Measurements from ENCODE around the gene REN. TPM values are rescaled to one million over a fixed set of nuclear protein-coding genes. Genes with fewer than 3 reads are reported as not detected.
A peak's percentile ranks its signal among the peaks of the same experiment; 100 is the strongest.

Gene REN
- total RNA-seq, 1 experiment from 2014 or later, result not detected

- POLR2A ChIA-PET, result no interaction called here
- no peaks in the 10 kb centered on the region for H3K36me3 Mint-ChIP-seq (ENCODE audit: insufficient read depth, unreplicated experiment)
Measured at GRCh38 chr1:204202481-204202880, 36.3 kb upstream of the REN start.

GRCh38 chr1:204201348-204202040, 35.4 kb upstream of the REN start:
- no peaks in the 10 kb centered on the region for H3K27me3 ChIP-seq (replicated peaks; ENCODE audit: control insufficient read depth, insufficient read depth, low read length)
- POLR2A ChIA-PET, result no interaction called here
- DNase-seq, result no peak
- Mint-ChIP-seq H3K27ac (ENCODE audit: unreplicated experiment) (no peak overlapping the region), H3K27me3 (ENCODE audit: insufficient read depth, unreplicated experiment) (no peaks in the 10 kb centered on the region), H3K9me3 (ENCODE audit: unreplicated experiment) (no peaks in the 10 kb centered on the region), H3K4me3 (ENCODE audit: unreplicated experiment) (no peak overlapping the region), H3K4me1 (ENCODE audit: low read depth, unreplicated experiment) (peaks cover 19% of the 10 kb centered on the region), H3K36me3 (ENCODE audit: insufficient read depth, unreplicated experiment) (no peaks in the 10 kb centered on the region)
- H3K36me3 ChIP-seq (ENCODE audit: control insufficient read depth, insufficient read depth, low read length), result no peaks in the 10 kb centered on the region; the same call in none of the 2 replicates
- H3K9me3 ChIP-seq, result no peaks in the 10 kb centered on the region
- peaks cover 11% of the 10 kb centered on the region for H3K4me1 ChIP-seq
- no peak for TF ChIP-seq CTCF (IDR thresholded peaks at IDR 0.05; ENCODE audit: insufficient read depth in 1 of 2, low read depth in 1 of 2, low read length in 1 of 2, severe bottlenecking in 1 of 2, unreplicated experiment in 1 of 2)
- BruUV-seq (replicated peaks), result no TSS peak
- CTCF ChIA-PET, result no interaction called here
- H3K4me3 ChIP-seq (ENCODE audit: low read depth, low read length), result no peak overlapping the region
- intact Hi-C loops (cut with micrococcal nuclease; ENCODE audit: unreplicated experiment), result no loop called here

More at GRCh38 chr1:204202481-204202880, 36.3 kb upstream of the REN start:
- H3K4me3 Mint-ChIP-seq (ENCODE audit: unreplicated experiment), result no peak overlapping the region
- H3K4me1 Mint-ChIP-seq (ENCODE audit: low read depth, unreplicated experiment), result peaks cover 19% of the 10 kb centered on the region
- Histone ChIP-seq H3K4me3 (ENCODE audit: low read depth, low read length) (no peak overlapping the region), H3K9me3 (no peaks in the 10 kb centered on the region), H3K36me3 (ENCODE audit: control insufficient read depth, insufficient read depth, low read length) (no peaks in the 10 kb centered on the region; the same call in none of the 2 replicates), H3K27me3 (replicated peaks; ENCODE audit: control insufficient read depth, insufficient read depth, low read length) (no peaks in the 10 kb centered on the region), H3K4me1 (peaks cover 11% of the 10 kb centered on the region)
- no peaks in the 10 kb centered on the region for H3K27me3 Mint-ChIP-seq (ENCODE audit: insufficient read depth, unreplicated experiment)
- CTCF ChIA-PET, result no interaction called here
- H3K9me3 Mint-ChIP-seq (ENCODE audit: unreplicated experiment), result no peaks in the 10 kb centered on the region
- BruUV-seq (replicated peaks), result no TSS peak
- intact Hi-C loops (cut with micrococcal nuclease; ENCODE audit: unreplicated experiment), result no loop called here
- DNase-seq, result no peak
- H3K27ac Mint-ChIP-seq (ENCODE audit: unreplicated experiment), result no peak overlapping the region
- no peak for TF ChIP-seq CTCF (IDR thresholded peaks at IDR 0.05; ENCODE audit: insufficient read depth in 1 of 2, low read depth in 1 of 2, low read length in 1 of 2, severe bottlenecking in 1 of 2, unreplicated experiment in 1 of 2)

GRCh38 chr1:204199579-204199978, 33.4 kb upstream of the REN start:
- H3K36me3 Mint-ChIP-seq (ENCODE audit: insufficient read depth, unreplicated experiment), result no peaks in the 10 kb centered on the region
- Histone ChIP-seq H3K4me3 (ENCODE audit: low read depth, low read length) (no peak overlapping the region), H3K9me3 (no peaks in the 10 kb centered on the region), H3K4me1 (peaks cover 19% of the 10 kb centered on the region), H3K27me3 (replicated peaks; ENCODE audit: control insufficient read depth, insufficient read depth, low read length) (no peaks in the 10 kb centered on the region), H3K36me3 (ENCODE audit: control insufficient read depth, insufficient read depth, low read length) (no peaks in the 10 kb centered on the region; the same call in none of the 2 replicates)
- ChIA-PET CTCF (interaction anchor here (1.3 kb wide), 1 partner anchor 10 kb away, joined by 7 read pairs; no protein-coding TSS in a partner anchor), POLR2A (no interaction called here)
- no TSS peak for BruUV-seq (replicated peaks)
- no peaks in the 10 kb centered on the region for H3K27me3 Mint-ChIP-seq (ENCODE audit: insufficient read depth, unreplicated experiment)
- H3K4me3 Mint-ChIP-seq (ENCODE audit: unreplicated experiment), result no peak overlapping the region
- H3K27ac Mint-ChIP-seq (ENCODE audit: unreplicated experiment), result peak overlapping the region; percentile 68
- intact Hi-C loops (cut with micrococcal nuclease; ENCODE audit: unreplicated experiment), result no loop called here
- TF ChIP-seq CTCF (IDR thresholded peaks at IDR 0.05; ENCODE audit: insufficient read depth in 1 of 2, low read depth in 1 of 2, low read length in 1 of 2, severe bottlenecking in 1 of 2, unreplicated experiment in 1 of 2), result no peak
- H3K4me1 Mint-ChIP-seq (ENCODE audit: low read depth, unreplicated experiment), result peaks cover 24% of the 10 kb centered on the region
- DNase-seq, result no peak
- peaks cover 11% of the 10 kb centered on the region for H3K9me3 Mint-ChIP-seq (ENCODE audit: unreplicated experiment)

Data from Caco-2 (cell line).